Activated T-cell treated with anti-CD3 and anti-CD28 coated beads for 24 hours (primary cell): Measurements from ENCODE around the gene FAM217A.

Experiments
- DNase-seq: peaks from one replicate; pipeline ENCODE4 v3.0.0-alpha.2; 2020; ENCODE audit warnings: low read depth

FAM217A gene

GRCh38 chr6:4021854-4022695 is 56.9 kb downstream of the FAM217A start:
- no peak for DNase-seq

GRCh38 chr6:4021133-4021853 is 57.6 kb downstream of the FAM217A start:
- peak; percentile 88 for DNase-seq

GRCh38 chr6:4020822-4021132 is 58.2 kb downstream of the FAM217A start:
- no peak for DNase-seq

- DNase-seq: no peak
Observed at GRCh38 chr6:4018924-4019236, 60.1 kb downstream of the FAM217A start.
